ENCODE results near the gene ZBTB16. TPM values are rescaled to one million over a fixed set of nuclear protein-coding genes. Genes with fewer than 3 reads are reported as not detected.

ZBTB16 gene
- total RNA-seq, 1 experiment from 2014 or later, result 70.4 TPM

DNA sequence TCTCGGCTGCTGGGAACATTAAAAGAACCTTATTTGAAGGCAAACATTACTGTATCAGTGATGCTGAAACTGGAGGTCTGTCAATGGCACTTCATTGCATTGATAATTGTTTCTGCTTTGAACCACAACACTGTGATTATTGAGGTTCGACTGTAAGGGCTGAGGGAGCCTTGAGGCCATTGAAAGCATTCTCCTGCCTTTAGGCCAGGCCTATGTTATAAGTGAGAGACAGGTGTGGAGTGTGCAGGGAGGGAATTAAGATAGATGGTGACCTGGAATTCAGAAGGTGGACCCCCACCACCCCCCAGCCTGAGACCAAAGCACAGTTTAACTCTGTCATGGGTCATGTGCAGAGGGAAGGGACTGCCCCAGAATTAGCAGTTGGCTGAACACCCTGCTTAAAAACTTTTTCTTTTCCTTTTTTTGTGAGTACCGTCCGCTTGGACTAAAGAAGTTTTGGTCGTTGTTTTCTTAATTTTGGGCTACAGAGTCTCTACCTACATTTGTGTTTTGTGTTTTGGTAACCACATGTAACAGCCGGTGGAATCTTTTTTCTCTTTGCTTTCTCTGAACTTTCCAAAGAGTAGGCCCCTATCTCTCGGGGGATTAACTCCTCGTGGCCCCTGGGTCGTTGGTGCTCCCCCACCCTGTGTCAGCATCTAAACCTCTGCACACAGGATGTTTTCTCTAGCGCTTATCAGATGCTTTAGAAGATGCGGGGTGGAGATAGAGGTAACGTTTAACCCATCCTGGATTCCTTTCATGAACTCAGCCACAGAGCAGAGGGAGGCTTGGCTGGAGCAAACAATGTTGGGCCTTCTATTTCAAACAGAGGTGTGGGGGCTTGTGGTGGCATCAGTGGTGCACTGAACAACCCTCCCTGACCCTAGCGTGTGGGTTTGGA, 43.7 kb downstream of the ZBTB16 start:
- no peaks in the 10 kb centered on the region for H3K27me3 Mint-ChIP-seq (ENCODE audit: insufficient read depth, unreplicated experiment)
- ChIA-PET CTCF (interaction anchor here (1.4 kb wide), 1 partner anchor 41 kb away, joined by 3 read pairs; no protein-coding TSS in a partner anchor), POLR2A (interaction anchor here (1.6 kb wide), 1 partner anchor 10 kb away, joined by 6 read pairs; no protein-coding TSS in a partner anchor)
- no peak overlapping the region for H3K4me3 Mint-ChIP-seq (ENCODE audit: unreplicated experiment)
- BruUV-seq (replicated peaks), result no TSS peak
- peaks cover 100% of the 10 kb centered on the region for H3K36me3 Mint-ChIP-seq (ENCODE audit: insufficient read depth, unreplicated experiment)
- DNase-seq (ENCODE audit: unreplicated experiment), result no peak
- H3K27ac Mint-ChIP-seq (ENCODE audit: low read depth, unreplicated experiment), result peak overlapping the region; percentile 16
- H3K9me3 Mint-ChIP-seq (ENCODE audit: unreplicated experiment), result no peaks in the 10 kb centered on the region
- H3K4me1 Mint-ChIP-seq (ENCODE audit: insufficient read depth, unreplicated experiment), result peaks cover 88% of the 10 kb centered on the region
- intact Hi-C loops (cut with micrococcal nuclease), result no loop called here
- TF ChIP-seq, protein P1, sequence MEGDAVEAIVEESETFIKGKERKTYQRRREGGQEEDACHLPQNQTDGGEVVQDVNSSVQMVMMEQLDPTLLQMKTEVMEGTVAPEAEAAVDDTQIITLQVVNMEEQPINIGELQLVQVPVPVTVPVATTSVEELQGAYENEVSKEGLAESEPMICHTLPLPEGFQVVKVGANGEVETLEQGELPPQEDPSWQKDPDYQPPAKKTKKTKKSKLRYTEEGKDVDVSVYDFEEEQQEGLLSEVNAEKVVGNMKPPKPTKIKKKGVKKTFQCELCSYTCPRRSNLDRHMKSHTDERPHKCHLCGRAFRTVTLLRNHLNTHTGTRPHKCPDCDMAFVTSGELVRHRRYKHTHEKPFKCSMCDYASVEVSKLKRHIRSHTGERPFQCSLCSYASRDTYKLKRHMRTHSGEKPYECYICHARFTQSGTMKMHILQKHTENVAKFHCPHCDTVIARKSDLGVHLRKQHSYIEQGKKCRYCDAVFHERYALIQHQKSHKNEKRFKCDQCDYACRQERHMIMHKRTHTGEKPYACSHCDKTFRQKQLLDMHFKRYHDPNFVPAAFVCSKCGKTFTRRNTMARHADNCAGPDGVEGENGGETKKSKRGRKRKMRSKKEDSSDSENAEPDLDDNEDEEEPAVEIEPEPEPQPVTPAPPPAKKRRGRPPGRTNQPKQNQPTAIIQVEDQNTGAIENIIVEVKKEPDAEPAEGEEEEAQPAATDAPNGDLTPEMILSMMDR (IDR thresholded peaks at IDR 0.05; ENCODE audit: unreplicated experiment), result no peak

DNA sequence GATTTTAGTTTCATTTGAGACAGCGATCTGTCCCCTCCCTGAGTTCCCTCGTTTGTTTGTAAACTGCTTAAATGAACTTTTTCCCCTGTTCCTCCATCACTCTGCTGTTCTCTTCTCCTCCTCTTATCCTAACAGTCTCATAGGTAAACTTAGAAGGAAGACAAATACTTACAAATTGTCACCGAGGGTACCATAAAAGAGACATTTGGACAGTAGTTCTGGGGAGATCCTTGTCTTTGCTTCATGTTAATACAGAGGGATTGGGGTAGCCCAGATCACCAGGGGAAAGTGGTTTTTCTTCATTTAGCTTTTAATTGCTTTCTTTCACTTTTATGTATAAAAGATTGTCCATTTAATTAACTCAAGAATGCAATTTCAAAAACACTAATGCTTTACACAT, 46.1 kb downstream of the ZBTB16 start:
- peak overlapping the region; percentile 82 for H3K27ac Mint-ChIP-seq (ENCODE audit: low read depth, unreplicated experiment)
- ChIA-PET POLR2A (interaction anchor here (1.0 to 1.8 kb wide), 2 partner anchors 11 to 29 kb away, joined by 3 to 4 read pairs; no protein-coding TSS in a partner anchor), CTCF (no interaction called here)
- TF ChIP-seq, protein P1 (IDR thresholded peaks at IDR 0.05; ENCODE audit: unreplicated experiment), result no peak
- peaks cover 100% of the 10 kb centered on the region for H3K36me3 Mint-ChIP-seq (ENCODE audit: insufficient read depth, unreplicated experiment)
- H3K9me3 Mint-ChIP-seq (ENCODE audit: unreplicated experiment), result no peaks in the 10 kb centered on the region
- no peak for DNase-seq (ENCODE audit: unreplicated experiment)
- BruUV-seq (replicated peaks), result no TSS peak
- intact Hi-C loops (cut with micrococcal nuclease), result no loop called here
- H3K4me3 Mint-ChIP-seq (ENCODE audit: unreplicated experiment), result no peak overlapping the region
- H3K4me1 Mint-ChIP-seq (ENCODE audit: insufficient read depth, unreplicated experiment), result peaks cover 92% of the 10 kb centered on the region
- no peaks in the 10 kb centered on the region for H3K27me3 Mint-ChIP-seq (ENCODE audit: insufficient read depth, unreplicated experiment)

DNA sequence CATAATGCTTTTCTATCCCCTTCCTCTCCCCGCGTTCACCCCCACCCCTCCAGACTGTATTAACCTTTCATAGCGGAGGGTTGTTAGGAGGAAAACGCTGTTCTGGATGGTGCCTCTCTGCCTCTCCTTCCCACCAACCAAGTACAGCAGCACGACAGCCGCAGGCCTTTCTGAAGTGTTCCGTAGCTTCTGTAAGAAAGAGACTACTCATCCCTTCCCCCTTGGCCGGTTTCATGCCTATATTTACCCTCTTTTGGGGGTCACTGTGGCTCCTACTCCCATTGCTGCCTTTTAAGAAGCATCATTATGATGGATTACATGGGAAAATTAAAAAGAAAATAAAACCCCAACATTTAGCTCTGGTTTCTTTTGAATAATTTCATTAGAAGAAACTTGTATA, 46.5 kb downstream of the ZBTB16 start:
- Mint-ChIP-seq H3K9me3 (ENCODE audit: unreplicated experiment) (no peaks in the 10 kb centered on the region), H3K4me3 (ENCODE audit: unreplicated experiment) (no peak overlapping the region), H3K27me3 (ENCODE audit: insufficient read depth, unreplicated experiment) (no peaks in the 10 kb centered on the region), H3K36me3 (ENCODE audit: insufficient read depth, unreplicated experiment) (peaks cover 97% of the 10 kb centered on the region), H3K27ac (ENCODE audit: low read depth, unreplicated experiment) (peak overlapping the region; percentile 82), H3K4me1 (ENCODE audit: insufficient read depth, unreplicated experiment) (peaks cover 95% of the 10 kb centered on the region)
- CTCF ChIA-PET, result no interaction called here
- POLR2A ChIA-PET, result interaction anchor here (1.0 to 1.8 kb wide), 3 partner anchors 12 to 73 kb away, joined by 3 to 4 read pairs (median 3); no protein-coding TSS in a partner anchor
- no peak for DNase-seq (ENCODE audit: unreplicated experiment)
- no TSS peak for BruUV-seq (replicated peaks)
- intact Hi-C loops (cut with micrococcal nuclease), result no loop called here
- TF ChIP-seq, protein P1 (IDR thresholded peaks at IDR 0.05; ENCODE audit: unreplicated experiment), result no peak

DNA sequence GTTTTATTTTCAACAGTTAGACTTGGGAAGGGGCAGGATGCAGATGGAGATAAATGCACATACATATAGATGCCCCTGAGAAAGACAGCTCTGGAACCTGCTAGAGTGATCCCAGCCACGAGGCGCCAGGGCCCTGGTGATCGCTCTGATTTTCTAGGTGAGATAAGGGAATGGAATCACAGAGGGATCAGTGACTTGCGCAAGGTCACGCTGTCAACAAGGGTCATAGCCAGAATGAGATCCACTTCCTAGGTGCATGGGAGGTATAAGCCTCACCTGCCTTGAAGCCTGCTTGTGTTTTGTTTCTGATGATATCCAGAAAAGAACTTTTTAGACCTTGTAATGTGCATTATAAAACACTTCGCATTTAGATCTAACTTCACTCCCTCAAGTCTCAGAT, 47.5 kb downstream of the ZBTB16 start:
- DNase-seq (ENCODE audit: unreplicated experiment), result no peak
- TF ChIP-seq, protein P1 (IDR thresholded peaks at IDR 0.05; ENCODE audit: unreplicated experiment), result no peak
- intact Hi-C loops (cut with micrococcal nuclease), result no loop called here
- H3K4me3 Mint-ChIP-seq (ENCODE audit: unreplicated experiment), result no peak overlapping the region
- H3K27me3 Mint-ChIP-seq (ENCODE audit: insufficient read depth, unreplicated experiment), result no peaks in the 10 kb centered on the region
- H3K27ac Mint-ChIP-seq (ENCODE audit: low read depth, unreplicated experiment), result peak overlapping the region; percentile 82
- no TSS peak for BruUV-seq (replicated peaks)
- CTCF ChIA-PET, result interaction anchor here (1.5 kb wide), 1 partner anchor 154 kb away, joined by 3 read pairs; no protein-coding TSS in a partner anchor
- H3K9me3 Mint-ChIP-seq (ENCODE audit: unreplicated experiment), result no peaks in the 10 kb centered on the region
- peaks cover 95% of the 10 kb centered on the region for H3K4me1 Mint-ChIP-seq (ENCODE audit: insufficient read depth, unreplicated experiment)
- peaks cover 97% of the 10 kb centered on the region for H3K36me3 Mint-ChIP-seq (ENCODE audit: insufficient read depth, unreplicated experiment)
- POLR2A ChIA-PET, result interaction anchor here (1.0 to 3.6 kb wide), 4 partner anchors 8 to 73 kb away, joined by 3 to 12 read pairs (median 4); no protein-coding TSS in a partner anchor
